Cerebellar cortex (tissue), 1 donor: Measurements from ENCODE around the gene TMEM184C.

ENCODE experiments used
- DNase-seq: peaks from one replicate; pipeline ENCODE4 v3.0.0-alpha.2; 2015; ENCODE audit warnings: low spot score

The TMEM184C gene

GRCh38 chr4:147599769-147600168, 17.4 kb upstream of the TMEM184C start:
- DNase-seq = no peak

GRCh38 chr4:147605499-147605898, 11.7 kb upstream of the TMEM184C start:
- DNase-seq = no peak

- no peak for DNase-seq
Measured at GRCh38 chr4:147607471-147607870, 9.7 kb upstream of the TMEM184C start.

- no peak for DNase-seq
Measured at GRCh38 chr4:147610686-147611085, 6.5 kb upstream of the TMEM184C start.

GRCh38 chr4:147616849-147617172, 386 bp upstream of the TMEM184C start:
- DNase-seq = no peak

GRCh38 chr4:147617841-147618691, 869 bp downstream of the TMEM184C start:
- DNase-seq = no peak

- no peak for DNase-seq
Measured at GRCh38 chr4:147620315-147620714, 3.1 kb downstream of the TMEM184C start.

GRCh38 chr4:147625733-147626132, 8.5 kb downstream of the TMEM184C start:
- no peak for DNase-seq

- DNase-seq = no peak
Measured at GRCh38 chr4:147626903-147627302, 9.7 kb downstream of the TMEM184C start.

- no peak for DNase-seq
Measured at GRCh38 chr4:147628415-147628814, 11.2 kb downstream of the TMEM184C start.

- no peak for DNase-seq
Measured at GRCh38 chr4:147629783-147630730, 12.9 kb downstream of the TMEM184C start.

- no peak for DNase-seq
Measured at GRCh38 chr4:147633113-147633512, 15.9 kb downstream of the TMEM184C start.

- no peak for DNase-seq
Measured at GRCh38 chr4:147633643-147634042, 16.4 kb downstream of the TMEM184C start.

GRCh38 chr4:147635348-147635747, 18.2 kb downstream of the TMEM184C start:
- DNase-seq = no peak

GRCh38 chr4:147638365-147638764, 21.2 kb downstream of the TMEM184C start:
- no peak for DNase-seq

GRCh38 chr4:147638942-147639341, 21.7 kb downstream of the TMEM184C start:
- DNase-seq = no peak

GRCh38 chr4:147639388-147639787, 22.2 kb downstream of the TMEM184C start:
- DNase-seq = no peak

- no peak for DNase-seq
Measured at GRCh38 chr4:147640331-147640730, 23.1 kb downstream of the TMEM184C start.

- DNase-seq = no peak
Measured at GRCh38 chr4:147643616-147644015, 26.4 kb downstream of the TMEM184C start.

- no peak for DNase-seq
Measured at GRCh38 chr4:147644471-147644870, 27.3 kb downstream of the TMEM184C start.

- no peak for DNase-seq
Measured at GRCh38 chr4:147645099-147645498, 27.9 kb downstream of the TMEM184C start.

GRCh38 chr4:147648656-147649055, 31.5 kb downstream of the TMEM184C start:
- DNase-seq = no peak

- no peak for DNase-seq
Measured at GRCh38 chr4:147651563-147651962, 34.4 kb downstream of the TMEM184C start.
